HG03060 (cell line): ENCODE data around the gene EVPL.

Experiments
- ATAC-seq: cut with Tn5 transposase; IDR thresholded peaks from one replicate; pipeline ENCODE4 v1.9.1; 2021; ENCODE audit warnings: low read depth, moderate number of reproducible peaks; ENCODE audit not compliant: unreplicated experiment

EVPL gene

DNA sequence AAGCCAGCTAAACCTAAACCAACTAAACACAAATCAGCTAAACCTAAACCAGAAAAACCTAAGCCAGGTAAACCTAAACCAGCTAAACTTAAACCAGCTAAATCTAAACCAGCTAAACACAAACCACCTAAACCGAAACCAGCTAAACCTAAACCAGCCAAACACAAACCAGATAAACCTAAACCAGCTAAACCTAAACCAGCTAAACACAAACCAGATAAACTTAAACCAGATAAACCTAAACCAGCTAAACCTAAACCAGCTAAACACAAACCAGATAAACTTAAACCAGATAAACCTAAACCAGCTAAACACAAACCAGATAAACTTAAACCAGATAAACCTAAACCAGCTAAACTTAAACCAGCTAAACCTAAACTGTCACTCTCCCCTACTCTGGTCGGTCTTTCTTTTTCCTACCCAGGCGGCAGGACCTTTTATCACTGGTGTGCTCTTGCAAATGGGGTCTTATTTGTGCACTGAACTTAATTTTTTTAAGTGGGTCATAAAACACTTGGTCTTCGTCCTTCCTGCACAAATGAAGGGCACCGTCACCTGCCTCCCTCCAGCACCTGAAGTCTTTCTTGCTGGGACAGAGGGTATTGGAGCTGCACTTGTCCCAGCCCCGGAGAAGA lies 7.2 kb downstream of the EVPL start:
- no peak for ATAC-seq

DNA sequence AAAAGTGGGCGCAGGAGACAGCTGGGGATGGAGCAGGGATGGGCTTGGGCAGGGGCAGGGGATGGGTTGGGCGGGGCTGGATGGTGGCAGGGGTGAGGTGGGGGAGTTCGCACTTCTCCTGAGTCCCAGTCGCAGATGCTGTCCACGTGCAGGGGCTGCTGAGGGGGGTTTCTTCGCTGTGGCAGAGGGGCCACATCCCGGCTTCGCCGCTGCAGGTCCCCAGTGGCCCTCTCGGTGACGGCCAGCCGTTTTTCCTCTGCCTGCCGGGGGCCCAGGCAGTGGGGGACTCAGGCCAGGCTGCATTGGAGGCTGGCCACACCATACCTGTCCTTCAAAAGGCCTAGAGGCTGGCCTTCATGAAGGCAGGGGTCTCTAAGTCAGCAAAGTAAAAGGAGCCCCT lies 8.3 kb downstream of the EVPL start:
- ATAC-seq: no peak

DNA sequence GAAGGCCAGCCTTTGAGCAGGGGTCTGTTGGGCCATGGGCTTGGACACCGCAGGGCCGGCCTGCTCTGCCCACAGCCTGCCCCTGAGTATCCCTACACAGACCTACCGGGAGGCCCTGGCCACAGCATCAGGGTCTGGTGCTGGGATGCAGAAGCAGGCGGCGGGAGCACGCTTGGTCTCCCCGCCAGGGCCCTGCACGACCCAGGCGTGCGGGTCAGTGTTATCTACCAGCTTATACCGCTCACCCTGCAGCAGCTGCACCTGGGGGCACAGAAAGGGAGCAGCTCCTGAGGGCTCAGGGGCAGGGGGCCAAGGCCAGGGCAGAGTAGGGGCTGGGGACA lies 8.8 kb downstream of the EVPL start:
- no peak for ATAC-seq

DNA sequence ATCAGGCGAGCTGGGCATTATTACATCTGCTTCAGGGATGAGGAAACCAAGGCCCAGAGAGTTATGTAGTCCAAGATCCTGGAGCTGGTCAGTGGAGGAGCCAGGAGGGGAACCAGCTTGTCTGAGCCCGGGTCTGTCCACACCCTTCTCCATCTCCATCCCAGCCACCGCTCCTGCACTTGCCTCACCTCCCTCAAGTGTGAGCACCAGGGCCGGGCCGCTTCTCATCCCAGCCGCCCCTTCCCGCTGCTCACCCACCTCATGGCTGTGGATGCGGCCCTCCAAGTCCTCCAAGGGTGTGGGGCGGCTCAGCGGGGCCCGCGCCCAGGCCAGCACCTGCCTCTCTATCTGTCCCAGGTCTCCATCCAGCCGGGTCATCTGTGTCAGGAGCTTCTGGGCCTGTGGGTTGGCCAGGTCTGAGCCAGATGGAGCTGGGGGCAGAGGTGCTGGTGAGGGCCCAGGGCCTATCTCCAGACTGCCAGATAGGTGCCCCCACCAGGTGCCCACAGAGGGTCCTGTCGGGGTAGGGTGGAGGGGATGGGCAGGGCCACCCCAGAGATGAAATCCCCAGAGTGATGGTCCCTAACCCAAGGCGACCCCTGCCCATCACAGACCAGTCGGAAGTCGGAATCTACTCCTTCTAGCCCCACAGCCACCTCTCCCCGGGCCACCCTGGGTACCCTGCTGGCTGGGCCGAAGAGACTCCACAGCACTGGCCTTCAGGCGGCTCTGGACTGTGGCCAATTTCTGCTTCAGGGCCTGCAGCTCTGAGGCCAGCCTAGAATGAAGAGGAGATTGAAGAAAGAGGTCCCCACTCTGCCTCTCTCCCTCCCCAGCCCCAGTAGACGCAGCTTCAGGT lies 9.4 kb downstream of the EVPL start:
- ATAC-seq: no peak

DNA sequence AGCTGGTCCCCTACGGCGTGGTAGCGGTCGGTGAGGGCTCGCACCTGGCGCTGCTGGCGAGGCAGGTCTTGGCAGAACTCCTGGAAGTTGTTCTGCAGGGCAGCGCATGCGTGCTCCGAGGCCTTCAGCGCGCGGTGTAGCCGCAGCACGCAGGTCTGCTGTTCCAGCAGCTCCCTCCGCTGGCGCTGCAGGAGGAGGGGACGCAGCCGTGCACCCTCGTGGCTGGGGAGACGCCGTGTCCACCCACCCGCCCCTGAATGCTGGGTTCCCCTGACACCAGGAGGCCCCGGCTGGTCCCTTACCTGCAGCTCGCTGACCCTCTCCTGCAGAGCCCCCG lies 12.2 kb downstream of the EVPL start:
- ATAC-seq: no peak

DNA sequence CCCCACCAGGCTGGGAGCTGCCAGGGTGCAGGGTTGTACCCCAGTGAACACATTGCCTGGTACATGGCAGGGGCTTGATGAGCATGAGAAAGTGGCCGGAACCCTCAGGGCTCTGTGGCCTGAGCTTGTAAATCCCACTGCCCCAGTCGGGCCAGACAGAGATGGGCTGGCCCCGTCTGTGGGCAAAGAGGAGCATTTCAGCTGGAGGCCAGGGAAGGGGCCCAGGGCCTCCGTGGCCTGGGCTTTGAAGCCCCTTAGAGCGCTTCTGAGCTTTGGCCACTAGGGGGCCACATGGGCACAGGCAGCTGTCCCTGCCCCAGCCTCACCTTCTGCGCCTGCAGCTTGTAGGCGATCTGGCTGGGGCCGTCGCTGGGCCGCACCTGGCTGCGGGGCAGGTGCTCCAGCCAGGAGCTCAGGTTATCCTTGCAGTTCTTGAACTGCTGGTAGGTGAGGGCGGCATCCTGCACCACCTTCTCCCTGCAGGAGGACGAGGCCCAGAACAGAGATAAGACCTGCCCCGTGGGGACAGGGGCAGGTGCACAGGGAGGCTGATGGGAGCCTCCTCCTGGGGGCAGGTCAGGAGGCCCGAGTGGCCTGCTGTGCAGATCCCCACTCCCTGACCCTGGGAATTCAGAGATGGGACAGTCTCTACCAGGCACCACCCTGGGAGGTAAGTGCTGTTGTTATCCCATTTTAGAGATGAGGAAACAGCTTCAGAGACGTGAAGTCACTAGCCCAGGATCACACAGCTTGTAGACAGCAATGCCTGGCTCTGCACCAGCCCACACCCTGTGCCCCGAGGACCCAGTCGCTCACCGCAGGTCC lies 12.8 kb downstream of the EVPL start:
- no peak for ATAC-seq

DNA sequence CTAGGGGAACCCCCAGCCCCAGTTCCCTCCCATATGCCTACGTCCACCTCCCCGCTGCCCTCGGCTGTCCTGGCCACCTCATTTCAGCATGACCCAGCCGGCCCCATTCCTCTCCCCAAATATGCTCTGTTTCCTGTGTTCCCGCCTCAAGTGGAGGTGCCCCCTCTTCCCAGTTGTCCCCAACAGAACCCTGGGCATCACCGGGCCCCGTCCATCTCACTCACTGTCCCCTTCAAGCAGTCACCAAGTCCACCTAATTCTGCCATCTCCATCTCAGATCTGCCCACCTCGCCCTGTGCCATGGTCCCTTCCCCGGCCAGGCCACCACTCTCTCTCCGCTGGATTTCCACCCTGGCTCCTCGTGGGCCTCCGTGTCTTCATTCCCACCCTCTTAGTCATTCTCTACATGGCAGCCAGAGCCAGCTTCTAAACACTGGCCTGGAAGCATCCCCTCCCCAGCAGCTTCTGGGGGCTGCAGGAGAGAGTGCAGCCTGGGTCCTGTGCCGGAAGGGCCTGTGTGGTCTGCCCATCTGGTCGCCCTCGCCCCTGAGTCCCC lies 13.7 kb downstream of the EVPL start:
- ATAC-seq: no peak

DNA sequence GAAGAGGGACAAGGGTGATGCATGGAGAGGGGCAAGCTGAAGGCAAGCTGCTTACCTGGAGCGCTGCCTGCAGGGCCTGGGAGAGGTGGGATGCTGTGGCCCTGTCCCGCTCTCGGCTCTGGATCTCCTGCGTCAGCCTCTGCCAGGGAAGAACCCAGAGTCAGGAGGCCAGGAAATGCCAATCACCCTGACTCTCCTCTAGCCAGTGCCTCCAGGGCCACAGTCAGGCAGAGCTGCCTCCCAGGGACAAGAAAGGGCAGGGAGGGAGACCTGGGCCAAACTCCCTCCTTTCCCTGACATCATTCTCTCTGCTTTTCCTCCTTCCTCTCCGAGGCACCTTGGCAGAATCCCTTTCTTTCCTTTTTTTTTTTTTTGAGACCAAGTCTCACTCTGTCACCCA lies 15.2 kb downstream of the EVPL start:
- ATAC-seq: no peak

DNA sequence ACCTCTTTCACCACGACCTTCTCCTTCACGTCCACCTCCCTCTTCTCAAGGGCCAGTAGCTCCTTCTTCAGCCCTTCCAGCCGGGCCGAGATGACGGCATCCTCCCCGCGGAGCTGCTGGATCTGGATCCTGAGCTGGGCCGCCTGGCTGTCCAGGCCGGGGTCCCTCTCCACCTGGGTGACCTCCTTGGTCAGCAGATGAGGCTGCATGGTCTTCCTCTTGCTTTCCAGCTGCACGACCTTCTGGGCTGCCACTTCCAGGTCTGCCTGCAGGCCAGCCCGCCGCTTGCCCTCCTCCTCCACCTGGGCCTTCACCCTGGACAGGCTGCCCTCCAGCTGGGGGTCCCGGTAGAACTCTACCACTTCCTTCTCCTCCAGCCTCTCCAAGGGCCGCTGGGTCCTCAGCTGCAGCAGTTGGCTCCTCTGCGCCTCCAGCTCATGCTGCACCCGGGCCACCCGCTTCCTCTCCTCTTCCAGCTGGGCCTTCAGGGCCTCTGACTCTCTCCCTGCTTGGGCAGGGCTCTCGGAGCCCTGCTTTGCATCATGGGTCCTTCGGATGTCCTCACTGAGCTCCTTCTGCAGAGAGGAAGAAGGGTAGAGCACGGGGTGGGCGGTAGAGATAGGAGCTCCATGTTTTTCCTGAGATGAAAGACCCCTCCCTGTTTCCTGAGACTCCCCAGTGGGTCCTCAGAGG lies 17.0 kb downstream of the EVPL start:
- ATAC-seq: no peak

DNA sequence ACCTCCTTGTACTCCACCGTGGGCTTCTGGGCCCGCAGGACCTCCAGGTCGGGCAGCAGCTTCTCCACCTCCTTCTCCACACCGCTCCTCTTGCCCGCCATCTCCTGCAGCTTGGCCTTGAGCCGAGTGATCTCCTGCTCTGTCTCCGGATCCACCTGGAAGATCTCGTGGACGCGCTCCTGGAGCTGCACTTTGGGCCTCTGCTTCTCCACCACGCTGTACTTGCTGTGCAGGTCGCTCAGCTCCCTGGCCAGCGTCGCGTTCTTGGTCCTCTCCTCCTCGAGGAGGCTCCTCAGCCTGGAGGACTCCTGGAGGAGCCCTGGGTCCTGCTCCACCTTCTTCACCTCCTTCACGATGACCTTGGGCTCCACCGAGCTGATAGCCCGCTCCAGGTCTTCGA lies 17.7 kb downstream of the EVPL start:
- no peak for ATAC-seq

DNA sequence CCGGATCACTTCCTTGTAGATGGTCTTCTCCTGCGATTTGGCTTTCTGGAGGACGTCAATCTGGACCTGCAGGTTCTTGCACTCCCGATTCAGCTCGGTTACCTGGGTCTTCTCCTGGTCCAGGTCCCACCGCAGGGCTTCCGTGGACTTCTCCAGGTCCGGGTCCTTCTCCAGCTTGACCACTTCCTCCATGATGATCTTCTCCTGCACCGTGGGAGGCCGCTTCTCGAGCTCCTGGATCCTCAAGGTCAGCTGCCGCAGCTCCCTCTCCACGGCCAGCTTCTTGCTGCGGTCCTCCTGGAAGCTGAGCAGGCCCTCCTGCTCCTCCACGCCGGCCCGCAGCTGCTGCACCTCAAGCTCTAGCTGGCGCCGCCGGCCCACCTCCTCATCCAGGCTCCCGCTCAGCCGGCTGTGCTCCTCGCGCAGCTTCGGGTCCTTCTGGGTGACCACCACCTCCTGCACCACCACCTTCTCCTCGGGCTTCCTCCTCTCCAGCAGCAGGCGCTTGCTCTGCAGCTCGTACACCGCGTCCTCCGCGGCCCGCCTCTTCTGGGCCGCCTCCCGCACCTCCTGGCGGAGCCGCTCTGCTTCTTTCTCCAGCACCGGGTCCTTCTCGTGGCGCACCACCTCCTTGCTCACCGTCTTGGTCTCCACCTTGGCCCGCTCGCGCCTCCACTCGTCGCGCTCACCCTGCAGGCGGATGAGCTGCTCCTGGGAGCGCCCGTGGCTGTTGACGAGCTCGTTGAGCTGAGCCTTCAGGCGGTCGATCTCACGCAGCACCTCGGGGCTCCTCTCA lies 18.3 kb downstream of the EVPL start:
- no peak for ATAC-seq

DNA sequence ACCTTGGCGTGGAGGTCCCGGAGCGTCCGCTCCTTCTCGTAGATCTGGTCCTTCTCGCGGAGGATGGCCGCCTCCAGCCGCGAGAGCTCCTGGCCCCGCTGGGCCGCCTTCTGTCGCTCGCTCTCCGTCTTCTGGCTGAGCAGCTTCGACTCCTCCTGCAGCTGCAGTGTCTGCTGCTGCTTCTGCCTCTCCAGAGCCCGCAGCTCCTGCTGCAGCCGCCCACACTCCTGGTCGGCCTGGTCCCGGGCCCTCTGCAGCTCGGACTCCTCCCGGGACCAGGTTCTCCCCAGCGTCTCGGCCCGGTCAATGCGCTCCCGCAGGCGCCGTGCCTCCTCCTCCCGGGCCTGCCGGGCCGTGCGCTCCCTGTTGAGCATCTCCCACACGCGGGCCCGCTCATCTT lies 18.9 kb downstream of the EVPL start:
- no peak for ATAC-seq

DNA sequence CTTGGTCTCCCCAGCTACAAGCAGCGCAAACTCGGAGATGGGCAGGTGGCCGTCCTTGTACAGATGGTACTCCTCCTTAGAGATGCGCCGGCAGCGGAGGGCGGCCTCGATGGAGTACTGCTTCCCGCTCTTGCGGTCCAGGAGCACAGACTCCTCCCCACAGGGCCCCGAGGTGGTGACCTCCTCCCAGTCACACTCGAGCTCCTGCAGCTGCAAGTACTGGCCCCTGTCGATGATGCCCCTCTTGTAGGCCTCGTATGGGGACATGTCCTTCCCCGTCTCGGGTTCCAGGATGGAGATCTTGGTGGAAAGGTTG lies 19.3 kb downstream of the EVPL start:
- no peak for ATAC-seq

DNA sequence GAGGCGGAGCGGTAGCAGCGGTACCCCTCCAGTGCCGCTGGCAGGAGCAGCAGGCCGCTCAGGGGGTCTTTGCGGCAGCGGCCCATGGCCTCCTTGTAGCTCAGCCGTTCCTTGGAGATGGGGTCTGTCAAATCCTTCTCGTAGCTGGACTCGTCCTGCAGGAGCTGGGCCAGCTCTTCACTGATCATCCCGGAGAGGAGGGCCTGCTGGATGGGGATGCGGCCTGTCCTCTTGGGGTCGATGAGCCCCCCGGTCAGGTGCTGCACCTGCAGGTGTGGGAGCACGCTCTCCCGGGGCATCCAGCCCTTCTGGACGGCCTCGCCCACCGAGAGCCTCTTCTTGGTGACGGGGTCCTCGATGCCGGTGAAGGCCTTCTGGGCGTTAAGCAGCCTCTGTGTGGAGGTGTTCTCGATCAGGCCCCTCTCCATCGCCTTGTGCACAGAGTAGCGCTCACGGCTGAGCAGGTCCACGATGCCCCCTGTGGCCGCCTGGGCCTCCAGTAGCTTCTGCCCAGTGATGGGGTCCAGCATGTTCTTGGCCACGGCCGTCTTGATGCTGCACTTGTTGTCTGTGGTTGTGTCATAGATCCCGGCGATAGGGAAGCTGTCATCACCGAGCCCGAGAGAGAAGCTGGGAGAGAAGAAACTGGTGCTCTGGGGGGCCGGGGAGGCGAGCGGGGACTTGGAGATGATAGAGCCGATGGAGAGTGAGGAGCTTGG lies 19.8 kb downstream of the EVPL start:
- no peak for ATAC-seq

DNA sequence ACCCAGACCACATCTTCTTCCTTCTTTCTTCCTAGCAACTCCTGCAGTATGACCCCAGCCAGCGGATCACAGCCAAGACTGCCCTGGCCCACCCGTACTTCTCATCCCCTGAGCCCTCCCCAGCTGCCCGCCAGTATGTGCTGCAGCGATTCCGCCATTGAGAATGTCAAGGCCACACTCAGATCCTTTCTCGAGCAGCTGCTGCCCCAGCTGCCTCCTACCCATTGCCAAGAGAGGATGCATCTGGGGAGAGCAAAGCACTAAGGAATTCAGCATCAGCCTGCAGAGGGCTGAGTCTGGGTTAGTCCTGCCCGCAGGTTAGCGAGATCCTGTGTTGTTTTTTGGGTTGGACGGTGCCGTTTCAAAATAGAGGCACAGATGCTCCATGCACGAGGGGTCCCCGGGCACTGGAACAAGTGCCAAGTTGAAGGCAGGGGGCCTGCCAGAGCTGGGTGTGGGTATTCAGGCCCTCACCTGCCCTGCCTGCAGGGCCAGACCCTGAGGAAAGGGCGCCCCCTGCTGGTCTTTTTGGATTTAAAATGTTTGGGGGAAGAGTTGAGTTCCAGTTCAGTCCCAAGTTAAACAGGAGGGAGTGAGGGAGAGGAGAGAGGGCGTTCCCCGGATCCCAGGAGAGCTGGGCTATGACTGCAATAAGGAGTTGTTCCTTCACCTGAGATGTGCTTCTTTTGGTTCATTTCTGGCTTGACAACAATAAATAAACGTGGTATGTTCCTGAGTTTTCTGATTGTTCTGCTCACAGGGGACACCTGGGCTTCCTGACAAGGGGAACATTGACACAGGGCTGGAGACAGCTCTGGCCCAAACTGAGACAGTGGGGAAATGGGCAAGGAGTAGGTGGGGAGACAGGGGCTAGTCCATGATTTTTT lies 21.6 kb downstream of the EVPL start:
- no peak for ATAC-seq

DNA sequence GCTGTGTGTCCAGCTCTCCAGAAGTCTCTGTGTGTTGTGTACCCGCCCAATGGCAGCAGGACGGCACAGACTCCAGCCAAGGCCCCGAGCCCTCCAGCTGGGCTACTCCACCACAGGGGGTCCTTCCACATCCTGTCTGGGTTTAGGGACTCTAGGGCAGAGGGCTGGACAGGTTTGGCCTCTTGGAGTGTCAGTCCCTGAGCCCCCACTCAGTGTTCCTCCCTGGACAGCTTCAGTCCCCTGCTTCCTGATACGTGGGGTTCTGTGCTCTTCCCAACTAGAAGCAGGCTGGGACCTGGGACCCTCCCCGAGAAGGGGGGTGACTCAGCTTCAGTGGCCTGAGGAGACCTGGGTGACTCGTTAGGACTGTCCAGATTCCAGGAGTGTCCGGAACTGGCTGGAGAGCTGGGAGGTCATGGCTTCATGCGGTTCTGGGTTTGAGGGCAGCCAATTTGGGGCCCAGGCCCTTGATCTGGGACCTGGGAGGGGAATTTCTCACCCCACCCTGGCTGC lies 22.3 kb downstream of the EVPL start:
- no peak for ATAC-seq

DNA sequence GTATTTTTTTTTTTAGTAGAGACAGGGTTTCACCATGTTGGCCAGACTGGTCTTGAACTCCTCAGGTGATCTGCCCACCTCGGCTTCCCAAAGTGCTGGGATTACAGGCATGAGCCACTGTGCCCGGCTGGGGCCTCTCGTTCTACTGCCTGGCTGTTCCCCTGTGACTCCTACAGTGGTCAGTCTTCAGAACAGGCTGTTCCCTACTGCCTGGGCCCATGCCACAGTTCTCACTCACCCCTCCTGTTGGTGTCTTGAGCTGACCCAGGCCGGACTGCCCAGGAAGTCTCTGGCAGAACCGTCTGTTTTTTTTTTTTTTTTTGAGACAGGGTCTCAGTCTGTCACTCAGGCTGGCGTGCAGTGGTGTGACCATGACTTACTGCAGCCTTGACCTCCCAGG lies 23.2 kb downstream of the EVPL start:
- ATAC-seq: no peak

DNA sequence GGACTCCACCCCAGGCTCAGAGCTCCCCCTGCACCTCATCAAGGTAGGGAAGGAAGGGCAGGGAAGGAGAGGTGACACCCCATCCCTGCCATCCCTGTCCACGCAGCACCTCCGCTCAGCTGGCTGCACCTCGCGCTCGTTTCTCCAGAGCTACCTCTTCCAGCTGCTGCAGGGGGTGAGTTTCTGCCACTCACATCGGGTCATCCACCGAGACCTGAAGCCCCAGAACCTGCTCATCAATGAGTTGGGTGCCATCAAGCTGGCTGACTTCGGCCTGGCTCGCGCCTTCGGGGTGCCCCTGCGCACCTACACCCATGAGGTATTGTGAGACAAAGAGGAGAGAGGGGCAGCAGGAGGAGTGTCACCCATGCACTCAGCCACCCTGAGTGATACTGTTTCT lies 25.0 kb downstream of the EVPL start:
- ATAC-seq: no peak
